NCI-H510A treated with DMSO at 0.1 percent for 48 hours (cell line): ENCODE data around the gene GAL3ST1.
"Not testable (repeated sequence)": the region's sequence is repeated elsewhere in the genome, so short reads cannot be mapped to it uniquely, and the experiment has no call there.

Source experiments
- DNase-seq: peaks from one replicate; lab custom pipeline; 2025; lab: John Stamatoyannopoulos, UW

Gene GAL3ST1, protein sequence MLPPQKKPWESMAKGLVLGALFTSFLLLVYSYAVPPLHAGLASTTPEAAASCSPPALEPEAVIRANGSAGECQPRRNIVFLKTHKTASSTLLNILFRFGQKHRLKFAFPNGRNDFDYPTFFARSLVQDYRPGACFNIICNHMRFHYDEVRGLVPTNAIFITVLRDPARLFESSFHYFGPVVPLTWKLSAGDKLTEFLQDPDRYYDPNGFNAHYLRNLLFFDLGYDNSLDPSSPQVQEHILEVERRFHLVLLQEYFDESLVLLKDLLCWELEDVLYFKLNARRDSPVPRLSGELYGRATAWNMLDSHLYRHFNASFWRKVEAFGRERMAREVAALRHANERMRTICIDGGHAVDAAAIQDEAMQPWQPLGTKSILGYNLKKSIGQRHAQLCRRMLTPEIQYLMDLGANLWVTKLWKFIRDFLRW

GRCh38 chr22:30574095-30574981 lies at the start of gene GAL3ST1:
Gene GAL3ST1, minus strand, starts transcription at chr22:30574665. Its CDS starts 17,273 bp downstream, at chr22:30557392.
- no peak for DNase-seq

DNA sequence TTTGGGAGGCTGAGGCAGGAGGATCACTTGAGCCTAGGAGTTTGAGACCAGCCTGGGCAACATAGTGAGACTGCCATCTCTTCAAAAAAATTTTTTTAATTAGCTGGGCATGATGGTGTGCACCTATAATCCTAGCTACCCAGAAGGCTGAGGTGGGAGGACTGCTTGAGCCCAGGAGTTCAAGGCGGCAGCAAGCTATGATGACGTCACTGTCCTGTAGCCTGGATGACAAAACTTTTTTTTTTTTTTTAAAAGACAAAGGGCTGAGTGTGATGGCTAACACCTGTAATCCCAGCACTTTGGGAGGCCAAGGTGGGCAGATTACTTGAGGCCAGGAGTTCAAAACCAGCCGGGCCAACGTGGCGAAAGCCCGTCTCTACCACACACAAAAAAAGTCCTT lies 45.4 kb upstream of the GAL3ST1 start:
- not testable (repeated sequence) for DNase-seq

DNA sequence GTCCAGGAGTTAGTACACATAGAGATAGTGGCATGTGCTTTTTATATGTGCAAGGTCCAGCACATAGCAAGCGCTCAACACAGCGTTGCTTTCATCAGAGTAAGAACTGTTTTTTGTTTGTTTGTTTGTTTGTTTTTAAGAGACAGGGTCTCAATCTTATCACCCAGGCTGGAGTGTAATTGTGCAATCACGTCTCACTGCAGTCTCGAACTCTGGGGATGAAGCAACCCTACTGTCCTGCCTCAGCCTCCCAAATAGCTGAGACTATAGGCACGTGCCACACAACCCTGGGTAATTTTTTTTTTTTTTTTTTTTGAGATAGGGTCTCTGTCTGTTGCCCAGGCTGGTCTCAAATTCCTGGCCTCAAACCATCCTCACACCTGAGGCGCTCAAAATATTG lies 43.4 kb upstream of the GAL3ST1 start:
- no peak for DNase-seq

DNA sequence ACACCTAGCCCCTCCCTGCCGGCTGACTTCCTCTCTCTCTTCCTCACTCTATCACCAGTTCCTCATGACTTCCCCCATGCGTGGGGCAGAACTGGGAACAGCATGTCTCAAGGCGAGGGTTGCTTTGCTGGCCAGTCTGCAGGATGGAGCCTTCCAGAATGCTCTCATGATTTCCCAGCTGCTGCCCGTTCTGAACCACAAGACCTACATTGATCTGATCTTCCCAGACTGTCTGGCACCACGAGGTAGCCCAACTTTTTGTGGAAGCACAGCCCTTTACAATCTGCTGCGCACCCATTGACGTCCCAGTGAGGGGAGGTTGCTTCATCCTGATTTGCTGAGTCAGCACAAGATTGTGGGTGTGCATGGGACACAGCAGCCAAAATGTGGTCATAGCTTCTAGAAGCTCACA lies 41.1 kb upstream of the GAL3ST1 start:
- no peak for DNase-seq

DNA sequence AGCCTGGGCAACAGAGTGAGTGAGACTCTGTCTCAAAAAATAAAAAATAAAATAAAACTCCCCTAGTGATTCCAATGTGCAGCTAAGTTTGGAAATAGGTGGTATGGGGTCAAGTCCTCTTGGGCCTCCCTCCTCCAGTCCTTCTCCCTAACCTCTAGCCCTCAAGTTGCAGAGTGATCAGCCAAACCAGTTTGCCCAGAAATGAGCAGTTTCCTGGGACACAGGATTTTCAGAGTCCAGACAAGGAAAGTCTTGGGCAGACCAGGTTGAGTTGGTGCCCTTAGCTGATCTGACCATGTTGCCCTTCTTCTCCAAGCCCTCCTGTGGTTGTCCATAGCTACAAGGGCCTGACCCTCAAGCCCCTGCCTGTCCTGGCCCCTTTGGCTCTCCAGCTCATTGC lies 40.4 kb upstream of the GAL3ST1 start:
- no peak for DNase-seq

DNA sequence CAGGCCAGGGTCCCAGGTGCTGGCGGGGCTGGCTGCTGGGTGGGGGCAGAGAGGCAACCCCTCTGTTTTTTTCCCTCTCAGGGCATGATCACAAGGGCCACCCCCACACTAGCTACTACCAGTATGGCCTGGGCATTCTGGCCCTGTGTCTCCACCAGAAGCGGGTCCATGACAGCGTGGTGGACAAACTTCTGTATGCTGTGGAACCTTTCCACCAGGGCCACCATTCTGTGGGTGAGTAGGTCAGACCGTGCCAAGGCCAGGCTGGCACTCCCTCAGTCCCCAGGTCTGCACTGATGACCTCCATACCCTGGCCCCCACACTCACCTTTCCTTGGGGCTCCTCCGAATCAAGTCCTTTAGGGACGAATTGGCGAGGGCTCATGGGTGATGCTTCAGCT lies 39.8 kb upstream of the GAL3ST1 start:
- no peak for DNase-seq

- DNase-seq = no peak
Measured at GRCh38 chr22:30612789-30613188, 38.3 kb upstream of the GAL3ST1 start.

- no peak for DNase-seq
Measured at GRCh38 chr22:30611197-30611596, 36.7 kb upstream of the GAL3ST1 start.

DNA sequence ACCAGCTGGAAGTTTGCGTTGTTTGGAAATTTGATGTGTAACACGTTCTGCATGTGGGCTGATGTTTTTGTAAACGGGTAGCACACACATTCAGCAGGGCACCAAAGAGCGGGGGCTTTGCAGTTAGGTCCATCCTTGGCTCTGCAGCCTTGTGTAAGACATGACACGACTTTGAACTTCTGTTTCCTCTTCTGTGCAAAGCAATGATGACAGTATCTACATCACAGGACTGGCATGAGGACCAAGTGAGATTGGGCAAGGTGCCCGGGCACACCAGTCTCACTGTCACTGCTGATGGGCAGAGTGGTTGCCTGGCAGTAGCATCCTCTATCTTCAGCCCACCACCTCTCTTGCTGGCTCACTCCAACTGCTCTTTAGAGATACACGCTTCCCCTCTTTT lies 35.8 kb upstream of the GAL3ST1 start:
- no peak for DNase-seq

DNA sequence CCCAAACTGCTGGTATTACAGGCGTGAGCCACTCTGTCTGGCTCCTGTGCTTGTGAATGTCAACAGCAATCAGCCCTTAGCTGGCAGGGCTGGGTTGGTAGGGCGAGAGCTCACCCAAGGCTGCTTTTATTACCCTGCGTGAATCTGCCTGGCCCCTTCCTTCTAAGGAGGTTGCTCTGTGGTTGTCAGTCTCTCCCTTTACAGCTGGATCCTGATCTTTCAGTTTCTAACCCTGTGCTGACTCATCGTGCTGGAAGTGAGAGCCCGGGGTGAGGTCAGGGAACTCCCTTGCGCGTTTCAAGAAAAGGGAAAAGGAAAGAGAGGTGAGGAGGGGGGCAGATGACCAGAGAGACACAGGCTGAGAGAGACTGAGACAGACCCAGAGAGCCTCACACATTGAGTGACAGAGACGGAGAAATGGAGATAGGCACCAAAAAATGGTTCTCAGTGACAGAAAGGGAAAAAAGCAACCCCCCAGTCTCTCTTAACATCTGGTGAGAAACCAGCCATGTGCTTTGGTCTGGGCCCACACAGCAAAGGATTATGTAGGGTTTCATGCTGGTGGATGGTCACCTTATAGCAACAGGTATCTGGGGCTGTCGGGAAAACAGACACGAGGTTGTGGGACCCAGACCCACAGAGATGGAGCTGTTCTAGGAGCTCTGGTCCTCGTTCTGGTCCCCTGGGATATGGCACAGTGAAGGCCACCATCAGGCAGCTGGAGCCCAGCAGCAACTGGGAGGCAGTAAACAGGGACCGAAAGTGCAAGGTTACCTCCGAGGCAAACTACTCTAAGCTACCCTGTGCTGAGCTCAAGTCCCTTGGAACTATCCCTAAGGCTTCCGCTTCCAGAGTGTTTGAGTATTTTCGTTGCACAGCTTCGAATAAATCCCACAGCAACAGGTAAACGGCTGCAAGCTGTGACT lies 35.1 kb upstream of the GAL3ST1 start:
- DNase-seq = no peak

DNA sequence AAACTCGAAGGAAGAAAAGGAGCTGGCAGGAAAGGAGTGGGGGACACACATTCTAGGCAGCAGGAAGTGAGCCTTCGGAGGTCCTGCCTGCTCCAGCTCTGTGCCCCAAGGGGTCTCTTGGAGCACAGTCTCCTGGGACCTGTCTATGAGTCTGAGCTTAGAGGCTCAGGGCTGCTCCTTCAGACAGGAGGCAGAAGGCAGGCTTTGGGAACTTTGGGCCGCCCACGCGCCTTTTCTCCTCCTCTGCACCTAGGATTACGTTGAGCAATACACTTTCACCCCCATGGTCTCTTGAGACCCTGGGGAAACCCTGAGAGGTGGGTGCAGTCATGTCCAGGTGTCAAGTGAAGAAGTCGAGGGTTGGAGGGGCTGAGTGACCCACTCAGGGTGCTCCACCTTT lies 33.5 kb upstream of the GAL3ST1 start:
- no peak for DNase-seq

- DNase-seq = peak; percentile 28
Measured at GRCh38 chr22:30607300-30607930, 33.0 kb upstream of the GAL3ST1 start.

DNA sequence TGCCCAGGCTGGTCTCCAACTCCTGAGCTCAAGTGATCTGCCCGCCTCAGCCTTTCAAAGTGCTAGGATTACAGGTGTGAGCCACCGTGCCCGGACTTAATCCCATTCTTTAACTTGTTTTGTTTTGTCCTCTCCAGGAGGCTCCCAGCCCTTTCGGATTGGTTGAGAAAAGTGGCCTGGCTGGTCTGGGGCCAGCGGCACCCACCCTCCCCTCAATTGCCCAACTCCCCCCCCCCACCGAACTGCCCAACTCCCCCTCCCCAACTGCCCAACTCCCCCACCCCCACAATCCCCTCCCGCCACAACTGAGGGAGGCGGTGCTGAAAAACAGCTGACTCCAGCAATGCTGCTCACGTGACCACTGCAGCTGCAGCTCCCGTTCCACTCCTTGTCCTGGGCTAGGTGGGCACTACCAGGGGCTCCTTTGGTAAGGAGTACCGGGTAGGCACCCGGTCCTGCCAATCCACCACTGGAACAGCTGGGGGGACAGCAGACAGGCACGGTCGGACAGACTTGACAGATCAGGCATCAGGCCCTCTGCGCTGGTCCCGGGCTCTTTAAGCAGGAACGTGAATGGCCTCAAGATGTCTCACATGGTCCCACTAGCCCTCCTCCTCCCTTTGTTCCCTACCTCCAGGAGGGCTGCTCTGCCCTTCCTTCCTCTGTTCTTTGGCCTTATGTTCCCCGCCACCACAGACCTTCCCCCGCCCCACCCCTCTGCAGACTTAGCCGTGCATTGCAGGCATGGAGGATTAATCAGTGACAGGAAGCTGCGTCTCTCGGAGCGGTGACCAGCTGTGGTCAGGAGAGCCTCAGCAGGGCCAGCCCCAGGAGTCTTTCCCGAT lies 32.2 kb upstream of the GAL3ST1 start, which contains the start of gene TCN2:
TSS of gene TCN2 (plus strand) at position 720 of the 845 bp plus-strand sequence. CDS start 158 bp downstream, outside the sequence.
- peak; percentile 44 for DNase-seq

DNA sequence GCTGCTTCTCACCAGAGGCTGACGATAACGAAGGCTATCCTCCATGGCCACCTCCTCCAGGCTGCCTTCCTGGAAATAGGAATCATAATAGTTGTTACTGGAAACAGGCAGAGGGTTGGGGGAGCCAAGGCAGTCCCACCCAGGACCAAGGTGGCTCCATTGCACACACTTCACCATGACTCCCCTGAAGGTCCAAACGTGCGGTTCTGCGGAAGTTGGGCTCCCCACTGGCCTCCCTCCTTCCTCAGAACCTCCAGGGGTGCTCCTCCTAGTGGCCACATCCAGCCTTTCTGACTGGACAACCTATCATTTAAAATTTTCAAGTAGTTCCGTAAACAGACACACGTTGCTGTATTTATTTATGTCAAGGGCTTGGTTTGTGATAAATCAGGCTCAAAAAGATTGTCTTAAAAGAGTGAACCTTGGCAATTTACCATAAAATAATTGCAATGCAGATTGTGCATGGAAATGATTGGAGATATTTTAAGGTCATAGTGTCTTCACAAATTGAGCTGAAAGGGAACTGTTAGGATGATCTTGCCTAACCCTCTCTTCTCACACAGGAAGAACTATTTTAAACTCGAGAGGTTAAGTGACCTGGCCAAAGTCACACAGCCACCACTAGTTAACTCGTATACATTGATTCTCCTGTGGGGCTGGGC lies 31.1 kb upstream of the GAL3ST1 start:
- DNase-seq = peak; percentile 66

DNA sequence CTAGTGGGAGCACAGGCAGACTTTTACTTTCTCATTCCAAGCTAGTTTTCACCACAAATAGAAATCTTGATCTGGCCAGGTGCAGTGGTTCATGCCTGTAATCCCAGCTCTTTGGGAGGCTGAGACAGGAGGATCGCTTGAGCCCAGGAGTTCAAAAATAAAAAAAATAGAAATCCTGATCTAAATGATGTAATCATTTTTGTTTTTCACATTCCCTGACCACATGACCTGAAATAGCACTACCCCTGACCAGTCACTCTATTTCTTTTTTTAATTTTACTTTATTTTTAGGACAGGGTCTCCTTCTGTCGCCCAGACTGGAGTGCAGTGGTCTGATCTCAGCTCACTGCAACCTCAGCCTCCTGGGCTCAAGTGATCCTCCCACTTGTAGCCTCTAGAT lies 30.3 kb upstream of the GAL3ST1 start:
- DNase-seq = no peak

GRCh38 chr22:30603801-30604200 lies 29.3 kb upstream of the GAL3ST1 start:
- DNase-seq = no peak

DNA sequence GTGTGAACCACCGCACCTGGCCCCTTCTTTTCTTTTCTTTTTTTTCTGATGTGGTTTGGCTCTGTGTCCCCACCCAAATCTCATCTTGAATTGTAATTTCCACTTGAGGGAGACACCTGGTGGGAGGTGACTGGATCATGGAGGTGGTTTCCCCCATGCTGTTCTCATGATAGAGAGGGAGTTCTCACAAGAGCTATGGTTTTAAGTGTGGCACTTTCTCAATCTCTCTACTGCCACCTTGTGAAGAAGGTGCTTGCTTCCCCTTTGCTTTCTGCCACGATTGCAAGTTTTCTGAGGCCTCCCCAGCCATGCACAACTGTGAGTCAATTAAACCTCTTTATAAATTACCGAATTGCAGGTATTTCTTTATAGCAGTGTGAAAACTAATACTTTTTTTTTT lies 27.6 kb upstream of the GAL3ST1 start:
- no peak for DNase-seq

DNA sequence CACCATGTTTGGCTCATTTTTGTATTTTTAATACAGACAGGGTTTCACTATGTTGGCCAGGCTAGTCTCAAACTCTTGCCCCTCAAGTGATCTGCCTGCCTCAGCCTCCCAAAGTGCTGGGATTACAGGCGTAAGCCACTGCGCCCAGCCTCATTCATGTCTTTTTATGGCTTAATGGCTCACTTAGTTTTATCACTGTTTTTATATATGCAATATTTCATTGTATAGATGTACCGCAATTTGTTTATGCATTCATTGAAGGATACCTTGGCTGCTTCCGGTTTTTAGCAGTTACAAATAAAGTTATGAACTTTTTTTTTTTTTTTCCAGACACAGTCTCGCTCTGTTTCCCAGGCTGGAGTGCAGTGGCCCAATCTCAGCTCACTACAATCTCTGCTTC lies 27.0 kb upstream of the GAL3ST1 start:
- no peak for DNase-seq

- DNase-seq = no peak
Measured at GRCh38 chr22:30600921-30601320, 26.5 kb upstream of the GAL3ST1 start.

DNA sequence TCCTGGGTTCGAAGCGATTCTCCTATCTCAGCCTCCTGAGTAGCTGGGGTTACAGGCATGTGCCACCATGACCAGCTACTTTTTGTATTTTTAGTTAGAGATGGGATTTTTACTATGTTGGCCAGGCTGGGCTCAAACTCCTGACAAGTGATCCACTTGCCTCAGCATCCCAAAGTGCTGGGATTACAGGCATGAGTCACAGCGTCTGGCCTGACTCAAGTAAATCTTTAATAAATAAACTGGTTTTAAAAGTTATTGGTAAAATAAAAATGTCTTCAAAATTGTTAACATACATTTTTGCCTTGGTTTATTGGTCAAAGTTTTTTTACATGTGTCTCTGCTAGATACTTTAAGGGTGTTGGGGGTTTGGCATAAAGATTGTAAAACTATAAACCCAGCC lies 24.5 kb upstream of the GAL3ST1 start:
- no peak for DNase-seq
